Activated CD4-positive, alpha-beta T cell treated with anti-CD3 and anti-CD28 coated beads for 48 hours (primary cell): ENCODE measurements around the gene GATAD1.

Source experiments
- DNase-seq: peaks from one replicate; pipeline ENCODE4 v3.0.0-alpha.2; 2020

Gene GATAD1

DNA sequence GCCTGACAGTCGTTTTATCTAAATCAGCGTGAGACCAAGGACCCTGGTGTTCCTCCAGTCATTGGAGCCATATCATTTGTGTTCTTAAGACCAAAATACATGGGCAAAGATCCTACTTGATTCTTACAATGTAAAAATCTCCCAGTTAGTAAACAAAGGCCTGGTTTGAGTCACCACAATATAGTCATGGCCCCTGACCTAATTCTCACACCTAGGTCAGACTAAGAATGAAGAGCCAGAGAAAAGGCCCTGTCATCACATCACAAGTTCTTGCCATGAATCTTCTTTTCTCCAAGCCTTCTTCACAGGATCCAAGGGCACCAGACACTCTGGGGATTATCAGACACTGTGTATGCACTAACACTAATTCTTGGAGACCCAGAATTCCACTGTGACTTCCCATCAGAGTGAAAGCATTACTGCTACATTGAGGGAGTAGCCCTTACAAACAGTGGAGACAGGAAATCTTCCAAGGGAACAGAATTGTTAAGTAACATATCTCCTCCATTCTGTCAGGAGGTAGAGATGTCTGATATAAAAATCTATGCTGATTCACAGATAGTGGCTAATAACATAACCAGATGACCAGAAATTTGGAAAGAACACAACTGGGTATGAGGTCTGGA lies 38.1 kb downstream of the GATAD1 start:
- no peak for DNase-seq

DNA sequence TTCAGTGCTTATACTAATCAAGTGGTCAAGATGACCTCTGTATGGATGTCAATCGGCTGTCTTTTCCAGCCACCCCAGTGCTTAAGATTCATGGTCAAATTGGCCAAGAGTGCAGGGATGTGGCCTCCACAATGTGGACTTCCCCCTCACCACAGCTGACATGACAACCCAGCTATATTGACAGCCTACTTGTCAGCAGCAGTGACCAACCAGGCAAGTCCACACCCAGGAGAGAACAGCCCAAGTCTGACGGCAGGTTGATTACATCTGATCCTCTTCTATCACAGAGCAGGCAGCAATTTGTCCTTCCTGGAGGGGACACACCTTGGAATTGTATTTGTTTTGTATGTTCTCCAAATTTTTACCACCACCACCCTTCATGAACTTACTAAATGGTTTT lies 38.7 kb downstream of the GATAD1 start:
- DNase-seq = no peak

DNA sequence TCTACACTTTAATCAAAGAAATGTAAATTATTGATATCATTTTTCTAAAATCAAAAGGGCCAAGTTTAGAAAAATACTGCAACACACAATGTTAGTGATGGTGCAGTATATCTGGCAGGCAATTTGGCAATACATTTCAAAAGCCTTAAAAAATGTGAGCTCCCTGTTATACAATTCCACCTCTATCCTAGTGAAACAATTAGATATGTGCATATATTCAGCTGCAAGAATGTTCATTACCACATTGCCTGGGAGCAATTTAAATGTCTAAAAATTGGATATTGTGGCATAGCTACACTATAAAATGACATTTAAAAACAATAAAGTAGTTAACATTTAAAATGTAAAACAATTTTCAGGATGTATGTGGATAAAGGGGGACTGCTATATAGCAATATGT lies 40.5 kb downstream of the GATAD1 start:
- no peak for DNase-seq

DNA sequence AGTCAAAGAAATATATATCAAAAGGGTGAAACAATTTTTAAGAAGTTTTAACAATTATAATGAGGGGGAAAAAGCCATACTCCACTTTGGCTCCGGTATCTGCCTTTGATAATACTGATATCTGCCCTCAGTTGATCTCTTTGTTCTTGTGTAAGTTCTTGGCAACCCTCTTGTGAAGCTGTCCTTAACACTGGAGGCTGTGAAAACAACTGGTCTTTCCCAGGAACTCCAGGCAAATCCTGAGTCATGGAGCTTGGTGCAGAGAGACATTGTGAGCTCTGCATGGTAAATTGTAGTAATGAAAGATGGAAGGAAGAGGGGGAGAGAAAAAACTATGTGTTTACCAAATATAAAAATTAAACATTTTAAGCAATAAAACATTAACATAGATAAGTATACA lies 42.4 kb downstream of the GATAD1 start:
- DNase-seq = no peak

DNA sequence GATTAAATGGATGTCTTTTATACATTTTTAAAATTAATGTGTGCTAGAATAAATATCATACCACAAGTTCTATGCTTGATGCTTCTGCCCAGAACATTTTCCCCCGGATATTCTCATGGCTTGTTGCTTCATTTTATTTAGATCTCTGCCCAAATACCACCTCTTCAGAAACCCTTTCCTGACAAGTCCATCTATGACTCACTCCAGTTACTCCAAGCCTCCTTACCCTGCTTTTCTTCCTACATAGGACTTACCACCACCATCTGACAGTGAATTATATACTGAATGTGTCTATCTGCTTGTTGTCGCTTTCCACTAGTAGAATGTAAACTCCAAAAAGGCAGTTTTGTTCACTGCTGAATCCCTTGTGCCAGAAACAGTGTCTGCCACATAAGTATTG lies 49.6 kb downstream of the GATAD1 start:
- DNase-seq = no peak

DNA sequence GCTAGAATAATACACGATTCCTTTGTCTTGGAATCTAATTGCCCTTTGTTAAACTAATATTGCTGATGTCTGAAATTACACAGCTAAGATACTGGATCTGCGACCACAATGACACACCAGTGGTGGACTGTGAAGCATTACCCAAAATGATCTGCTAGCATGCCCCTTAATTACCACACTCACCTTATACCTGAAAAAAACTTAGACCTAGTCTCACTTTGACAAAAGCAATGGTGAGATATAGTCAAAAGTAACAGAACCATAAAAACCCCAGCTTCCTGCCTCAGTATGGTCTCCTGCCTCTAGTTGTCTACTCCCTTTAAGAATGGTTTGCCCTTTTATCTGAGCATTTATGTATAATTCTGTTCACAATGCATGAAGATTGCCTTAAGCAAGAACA lies 51.3 kb downstream of the GATAD1 start:
- DNase-seq = no peak

DNA sequence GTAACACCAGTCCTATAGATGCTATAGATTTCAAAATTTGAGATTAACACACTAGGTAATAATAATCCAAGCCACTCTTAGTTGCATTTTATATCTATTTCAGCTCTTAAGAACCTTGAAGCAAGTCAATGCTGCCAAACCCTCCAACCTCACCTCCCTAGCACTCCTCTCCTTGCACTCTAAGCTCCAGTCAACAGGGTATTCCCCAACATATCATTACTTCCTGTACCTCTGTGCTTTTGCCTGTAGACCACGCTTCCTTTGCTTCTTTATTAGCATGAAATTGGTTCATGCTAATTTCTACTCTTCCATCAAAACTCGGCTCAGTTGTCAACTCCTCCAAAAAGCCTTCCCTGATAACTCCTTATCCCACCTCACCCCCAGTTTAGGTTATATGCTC lies 56.5 kb downstream of the GATAD1 start:
- no peak for DNase-seq

DNA sequence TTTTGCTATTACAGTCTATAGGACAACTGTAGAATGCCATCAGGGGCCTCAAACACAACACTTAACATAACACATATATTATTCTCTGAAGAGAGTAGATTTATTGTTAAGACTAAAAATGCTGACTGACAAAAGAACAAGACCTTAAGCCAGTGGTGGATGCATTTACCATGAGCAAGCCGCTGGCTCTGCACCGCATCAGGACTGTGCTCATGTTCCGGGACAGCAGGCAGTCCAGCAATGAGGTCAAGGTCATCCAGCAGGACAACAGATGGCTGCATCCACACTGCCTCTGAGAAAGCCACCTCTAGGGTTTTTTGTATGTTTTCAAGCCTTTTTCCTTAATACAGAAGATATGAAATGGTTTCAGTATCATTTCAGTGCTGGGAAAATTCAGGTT lies 57.3 kb downstream of the GATAD1 start:
- DNase-seq = no peak

DNA sequence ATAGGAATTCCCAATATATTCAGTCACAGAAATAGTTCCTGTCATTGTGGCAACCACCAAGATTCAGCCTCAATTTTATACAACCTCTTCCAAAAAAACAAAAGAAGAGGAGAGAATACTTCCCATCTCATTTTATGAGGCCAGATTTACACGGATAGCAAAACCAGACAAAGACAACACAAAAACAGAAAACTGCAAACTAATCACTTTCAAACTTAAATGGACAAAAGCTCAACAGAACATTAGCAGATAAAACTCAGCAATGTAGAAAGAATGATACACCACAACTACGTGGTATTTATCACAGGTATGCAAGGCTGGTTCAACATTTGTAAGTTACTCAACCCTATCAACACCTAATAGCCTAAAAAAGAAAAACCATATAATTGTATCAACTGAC lies 59.1 kb downstream of the GATAD1 start:
- DNase-seq = no peak

DNA sequence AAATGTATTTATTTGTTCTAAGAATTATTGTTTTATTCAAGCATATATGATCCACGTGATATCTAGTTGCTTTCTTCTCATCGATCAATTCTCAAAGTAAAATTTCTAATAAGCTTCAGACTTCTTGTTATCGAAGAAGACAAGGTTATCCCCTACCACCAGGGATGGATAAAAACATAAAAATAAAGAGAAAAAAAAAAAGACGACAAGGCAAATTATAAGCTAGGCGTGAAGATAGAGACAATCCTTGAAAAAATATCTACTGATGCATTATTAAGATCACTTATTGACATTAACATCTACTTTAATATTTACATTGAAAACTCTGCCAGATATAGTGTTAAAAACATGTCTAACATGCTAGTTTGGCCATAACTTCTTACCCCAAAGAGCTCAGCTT lies 61.7 kb downstream of the GATAD1 start:
- DNase-seq = no peak
